GM19328 (cell line): ENCODE results near the gene BNC2.
"Not testable (repeated sequence)": the region's sequence is repeated elsewhere in the genome, so short reads cannot be mapped to it uniquely, and the experiment has no call there.

ENCODE experiments used
- ATAC-seq: cut with Tn5 transposase; IDR thresholded peaks from one replicate; pipeline ENCODE4 v1.9.1; 2021; ENCODE audit warnings: mild to moderate bottlenecking, moderate library complexity; ENCODE audit not compliant: unreplicated experiment

Gene BNC2

GRCh38 chr9:16475257-16475656 is 395.2 kb downstream of the BNC2 start:
- no peak for ATAC-seq

- no peak for ATAC-seq
Measured at GRCh38 chr9:16469184-16469583, 401.3 kb downstream of the BNC2 start.

GRCh38 chr9:16461851-16462250 is 408.6 kb downstream of the BNC2 start:
- no peak for ATAC-seq

- ATAC-seq, result no peak
Measured at GRCh38 chr9:16461137-16461840, 409.2 kb downstream of the BNC2 start.

- no peak for ATAC-seq
Measured at GRCh38 chr9:16460696-16461095, 409.8 kb downstream of the BNC2 start.

- no peak for ATAC-seq
Measured at GRCh38 chr9:16459421-16460148, 410.9 kb downstream of the BNC2 start.

GRCh38 chr9:16458696-16459420 is 411.6 kb downstream of the BNC2 start:
- ATAC-seq, result no peak

GRCh38 chr9:16455842-16456241 is 414.6 kb downstream of the BNC2 start:
- no peak for ATAC-seq

- no peak for ATAC-seq
Measured at GRCh38 chr9:16453390-16453789, 417.1 kb downstream of the BNC2 start.

- no peak for ATAC-seq
Measured at GRCh38 chr9:16450578-16450977, 419.9 kb downstream of the BNC2 start.

GRCh38 chr9:16450043-16450442 is 420.4 kb downstream of the BNC2 start:
- ATAC-seq, result no peak

- no peak for ATAC-seq
Measured at GRCh38 chr9:16449076-16449730, 421.3 kb downstream of the BNC2 start.

GRCh38 chr9:16447946-16448345 is 422.5 kb downstream of the BNC2 start:
- ATAC-seq, result no peak

GRCh38 chr9:16446636-16447035 is 423.8 kb downstream of the BNC2 start:
- no peak for ATAC-seq

GRCh38 chr9:16445141-16445920 is 425.1 kb downstream of the BNC2 start:
- ATAC-seq, result no peak

GRCh38 chr9:16442622-16443021 is 427.8 kb downstream of the BNC2 start:
- ATAC-seq, result no peak

GRCh38 chr9:16441791-16442190 is 428.7 kb downstream of the BNC2 start:
- ATAC-seq, result no peak

GRCh38 chr9:16438831-16439230 is 431.6 kb downstream of the BNC2 start:
- ATAC-seq, result not testable (repeated sequence)

GRCh38 chr9:16436545-16436944 is 433.9 kb downstream of the BNC2 start:
- ATAC-seq, result no peak

- no peak for ATAC-seq
Measured at GRCh38 chr9:16434526-16434925, 435.9 kb downstream of the BNC2 start.

GRCh38 chr9:16433494-16433893 is 437.0 kb downstream of the BNC2 start:
- no peak for ATAC-seq
